ENCODE data around the gene FTSJ1. TPM values are rescaled to one million over a fixed set of nuclear protein-coding genes. Genes with fewer than 3 reads are reported as not detected.

Gene FTSJ1
- total RNA-seq, 1 donor from 2014 or later: 57.1 TPM

- no peak for TF ChIP-seq CTCF (IDR thresholded peaks at IDR 0.05)
- Mint-ChIP-seq H3K36me3 (ENCODE audit: unreplicated experiment) (no peaks in the 10 kb centered on the region), H3K4me3 (ENCODE audit: unreplicated experiment) (no peak overlapping the region), H3K27me3 (ENCODE audit: unreplicated experiment) (no peaks in the 10 kb centered on the region), H3K27ac (ENCODE audit: unreplicated experiment) (no peak overlapping the region), H3K9me3 (ENCODE audit: unreplicated experiment) (peaks cover 5% of the 10 kb centered on the region), H3K4me1 (ENCODE audit: unreplicated experiment) (peaks cover 8% of the 10 kb centered on the region)
- DNase-seq (ENCODE audit: extremely low spot score, unreplicated experiment): no peak
Observed at GRCh38 chrX:48460606-48461005, 15.4 kb upstream of the FTSJ1 start.

GRCh38 chrX:48461830-48462229 is 14.2 kb upstream of the FTSJ1 start:
- DNase-seq (ENCODE audit: extremely low spot score, unreplicated experiment): no peak
- H3K4me3 Mint-ChIP-seq (ENCODE audit: unreplicated experiment): no peak overlapping the region
- no peak overlapping the region for H3K27ac Mint-ChIP-seq (ENCODE audit: unreplicated experiment)
- peaks cover 5% of the 10 kb centered on the region for H3K9me3 Mint-ChIP-seq (ENCODE audit: unreplicated experiment)
- H3K36me3 Mint-ChIP-seq (ENCODE audit: unreplicated experiment): no peaks in the 10 kb centered on the region
- no peaks in the 10 kb centered on the region for H3K27me3 Mint-ChIP-seq (ENCODE audit: unreplicated experiment)
- TF ChIP-seq CTCF (IDR thresholded peaks at IDR 0.05): no peak
- peaks cover 10% of the 10 kb centered on the region for H3K4me1 Mint-ChIP-seq (ENCODE audit: unreplicated experiment)

GRCh38 chrX:48465336-48465933 is 10.6 kb upstream of the FTSJ1 start:
- Mint-ChIP-seq H3K4me3 (ENCODE audit: unreplicated experiment) (no peak overlapping the region), H3K36me3 (ENCODE audit: unreplicated experiment) (no peaks in the 10 kb centered on the region), H3K27ac (ENCODE audit: unreplicated experiment) (peak overlapping the region; percentile 56), H3K27me3 (ENCODE audit: unreplicated experiment) (no peaks in the 10 kb centered on the region), H3K4me1 (ENCODE audit: unreplicated experiment) (peaks cover 10% of the 10 kb centered on the region), H3K9me3 (ENCODE audit: unreplicated experiment) (peaks cover 5% of the 10 kb centered on the region)
- no peak for DNase-seq (ENCODE audit: extremely low spot score, unreplicated experiment)
- no peak for TF ChIP-seq CTCF (IDR thresholded peaks at IDR 0.05)

GRCh38 chrX:48466696-48467095 is 9.3 kb upstream of the FTSJ1 start:
- no peak for DNase-seq (ENCODE audit: extremely low spot score, unreplicated experiment)
- Mint-ChIP-seq H3K27me3 (ENCODE audit: unreplicated experiment) (no peaks in the 10 kb centered on the region), H3K27ac (ENCODE audit: unreplicated experiment) (no peak overlapping the region), H3K36me3 (ENCODE audit: unreplicated experiment) (no peaks in the 10 kb centered on the region), H3K4me3 (ENCODE audit: unreplicated experiment) (no peak overlapping the region), H3K9me3 (ENCODE audit: unreplicated experiment) (peaks cover 5% of the 10 kb centered on the region), H3K4me1 (ENCODE audit: unreplicated experiment) (peaks cover 10% of the 10 kb centered on the region)
- TF ChIP-seq CTCF (IDR thresholded peaks at IDR 0.05): no peak

GRCh38 chrX:48467281-48467761 is 8.7 kb upstream of the FTSJ1 start:
- H3K27ac Mint-ChIP-seq (ENCODE audit: unreplicated experiment): no peak overlapping the region
- no peaks in the 10 kb centered on the region for H3K36me3 Mint-ChIP-seq (ENCODE audit: unreplicated experiment)
- TF ChIP-seq CTCF (IDR thresholded peaks at IDR 0.05): no peak
- H3K4me3 Mint-ChIP-seq (ENCODE audit: unreplicated experiment): no peak overlapping the region
- H3K4me1 Mint-ChIP-seq (ENCODE audit: unreplicated experiment): peaks cover 10% of the 10 kb centered on the region
- peaks cover 5% of the 10 kb centered on the region for H3K9me3 Mint-ChIP-seq (ENCODE audit: unreplicated experiment)
- no peaks in the 10 kb centered on the region for H3K27me3 Mint-ChIP-seq (ENCODE audit: unreplicated experiment)
- no peak for DNase-seq (ENCODE audit: extremely low spot score, unreplicated experiment)

All from osteocyte (in vitro differentiated cells).